Adrenal gland (tissue), 19 donors: ENCODE measurements around the gene CPT1C. TPM values are rescaled to one million over a fixed set of nuclear protein-coding genes. Genes with fewer than 3 reads are reported as not detected.
A peak's percentile ranks its signal among the peaks of the same experiment; 100 is the strongest.

Source experiments
- DNase-seq, 7 donors: peaks; one replicate each; pipeline ENCODE4 v3.0.0-alpha.2; 2019 to 2020
- H3K27ac ChIP-seq, 5 donors: fragments of 200-600 bp; sonication (generic) in 4 of 5; 1 replicate in 3 of 5; 2 replicates in 2 of 5; pipeline versions ENCODE4 v1.5.1 to v1.8.0; 2016 to 2020; ENCODE audit warnings: mild to moderate bottlenecking in 1 of 5
- H3K27me3 ChIP-seq: fragments of 200-600 bp; 2 replicates; pipeline ENCODE4 v1.8.0; 2021
- H3K36me3 ChIP-seq, 2 donors: fragments of 200-600 bp; replicated peaks in 1 of 2; 1 replicate in 1 of 2; 2 replicates in 1 of 2; pipeline versions ENCODE4 v1.5.1 to v1.8.0; 2018 to 2022
- H3K4me1 ChIP-seq, 2 donors: fragments of 200-600 bp; replicated peaks in 1 of 2; 1 replicate in 1 of 2; 2 replicates in 1 of 2; pipeline versions ENCODE4 v1.5.1 to v1.8.0; 2018 to 2021
- H3K4me3 ChIP-seq, 4 donors: fragments of 200-600 bp; sonication (generic) in 3 of 4; one replicate each; pipeline ENCODE4 v1.5.1; 2016 to 2018
- H3K9me3 ChIP-seq, 3 donors: fragments of 200-600 bp; sonication (generic) in 1 of 3; replicated peaks in 1 of 3; 1 replicate in 2 of 3; 2 replicates in 1 of 3; pipeline versions ENCODE4 v1.5.1 to v1.8.0; 2016 to 2021
- POLR2A ChIP-seq, 2 donors: fragments of 450-650 bp; IDR thresholded peaks; one replicate each; pipeline ENCODE4 v1.6.1; 2017; ENCODE audit warnings: antibody characterized with exemption in 2 of 2, mild to moderate bottlenecking in 2 of 2, moderate library complexity in 1 of 2
- WGBS, 4 donors: extraction: QIAGEN DNeasy Blood & Tissue Kit in 2 of 4; methylation state at CpG; one replicate each; pipeline versions ENCODE4 v1.1.5 to v1.1.7; 2013 to 2017; 5-methylcytosine and 5-hydroxymethylcytosine counted together
- intact Hi-C, 2 donors: fragments of 100-400 bp; cut with DNase I; formaldehyde crosslinking; loops; one replicate each; pipeline versions ENCODE4 v1.14.1 to v1.15.0; 2022 to 2023
- long read RNA-seq, 10 donors: library from polyadenylated mRNA in 3 of 10; unstranded in 2 of 10; stranded (forward) in 1 of 10; transcript quantifications; one replicate each; pipeline ENCODE4 v2.0.0 and lab custom pipeline, GENCODE V29; 2021 to 2026
- polyA plus RNA-seq, 3 donors: library from polyadenylated mRNA; stranded (reverse); fragments of 200-250 nt in 2 of 3; fragments of 350-450 nt in 1 of 3; fragmentation: Illumina TruSeq in 1 of 3; extraction: RNeasy Lipid Tissue Mini Kit (QIAGEN cat#74804) in 1 of 3; gene quantifications; one replicate each; pipeline ENCODE4 v1.2.3, GENCODE V29; 2013 to 2014
- total RNA-seq, 9 donors: library from RNA; depleted of rRNA in 4 of 9; stranded (reverse); fragments of >200 nt in 4 of 9; fragments of 120-200 nt in 1 of 9; fragmentation: NEBNext Ultra II Directional in 1 of 9; extraction: Animal tissue kit (Norgen Biotek cat#: 25700) in 1 of 9; gene quantifications; one replicate each; pipeline versions ENCODE4 v1.1.0 to v1.2.4, GENCODE V29; 2013 to 2023
- TF ChIP-seq, protein P1 (sequence below), 6 experiments: fragments of 450-650 bp in 4 of 6; fragments of 200-600 bp in 2 of 6; sonication (generic) in 1 of 6; IDR thresholded peaks; 1 replicate in 5 of 6; 2 replicates in 1 of 6; pipeline versions ENCODE4 v1.5.1 to v1.8.0; 2016 to 2021; ENCODE audit warnings: antibody characterized with exemption in 6 of 6, mild to moderate bottlenecking in 2 of 6, moderate library complexity in 1 of 6
- donor health status: healthy with polysubstance abuse.
- donor health status: Bipolar disorder and iron deficiency.
- donor health status: DM: yes; HTN: yes; CAD: no.
- donor health status: DM: no; HTN: no; CAD: no.
- donor health status: DM: no; HTN: no; CAD: no.
- donor health status: DM: yes; HTN: yes; CAD: no.

CPT1C gene
- total RNA-seq (1 to 10 TPM in 8 of 9 donors, not detected in 1; 2.4 to 9.4 (median 4.6) TPM), polyA plus RNA-seq (10 to 100 TPM in 2 of 3 donors, 1 to 10 TPM in 1; 5.8 to 55.7 (median 14.1) TPM)
- long read RNA-seq, donor 1, result 0 reads
- long read RNA-seq, donor 2, result 0 reads
- long read RNA-seq, donor 3, result 0 reads
- long read RNA-seq, donor 4, result 0 reads
- long read RNA-seq, donor 5, partial matches to known transcripts, result 0 of 2 reads
- long read RNA-seq, donor 5, other reads (novel, unspliced or antisense), result 0 of 2 reads
- long read RNA-seq, donor 6, partial matches to known transcripts, result 3 of 6 reads
- long read RNA-seq, donor 6, other reads (novel, unspliced or antisense), result 0 of 6 reads
- long read RNA-seq, donor 7, result 0 reads
- long read RNA-seq, donor 8, result 0 reads
- long read RNA-seq, donor 9, result 0 reads
- long read RNA-seq, donor 10, partial matches to known transcripts, result 0 of 2 reads
- long read RNA-seq, donor 10, other reads (novel, unspliced or antisense), result 0 of 2 reads

GRCh38 chr19:49690656-49691242 is at the start of gene CPT1C:
TSS of gene CPT1C (plus strand) at chr19:49691116. CDS start at chr19:49692253, 1,137 bp downstream.
- WGBS, 4 donors, result 1 to 3% (median 2%) methylated on average over 37 to 38 of the region's 38 CpGs
- H3K9me3 ChIP-seq, result no peaks in the 10 kb centered on the region
- DNase-seq, result peak; percentile 74 to 93 (median 81)
- peak within 1 kb of the TSS in 1 of 5 donors; percentile 48 for H3K27ac ChIP-seq
- H3K27me3 ChIP-seq, result no peaks in the 10 kb centered on the region
- intact Hi-C loops, result no loop called here
- peaks cover 3 to 25% of the 10 kb centered on the region in 2 donors for H3K4me1 ChIP-seq
- H3K36me3 ChIP-seq, result peaks cover 0 to 8% of the 10 kb centered on the region in 2 donors
- TF ChIP-seq, protein P1, sequence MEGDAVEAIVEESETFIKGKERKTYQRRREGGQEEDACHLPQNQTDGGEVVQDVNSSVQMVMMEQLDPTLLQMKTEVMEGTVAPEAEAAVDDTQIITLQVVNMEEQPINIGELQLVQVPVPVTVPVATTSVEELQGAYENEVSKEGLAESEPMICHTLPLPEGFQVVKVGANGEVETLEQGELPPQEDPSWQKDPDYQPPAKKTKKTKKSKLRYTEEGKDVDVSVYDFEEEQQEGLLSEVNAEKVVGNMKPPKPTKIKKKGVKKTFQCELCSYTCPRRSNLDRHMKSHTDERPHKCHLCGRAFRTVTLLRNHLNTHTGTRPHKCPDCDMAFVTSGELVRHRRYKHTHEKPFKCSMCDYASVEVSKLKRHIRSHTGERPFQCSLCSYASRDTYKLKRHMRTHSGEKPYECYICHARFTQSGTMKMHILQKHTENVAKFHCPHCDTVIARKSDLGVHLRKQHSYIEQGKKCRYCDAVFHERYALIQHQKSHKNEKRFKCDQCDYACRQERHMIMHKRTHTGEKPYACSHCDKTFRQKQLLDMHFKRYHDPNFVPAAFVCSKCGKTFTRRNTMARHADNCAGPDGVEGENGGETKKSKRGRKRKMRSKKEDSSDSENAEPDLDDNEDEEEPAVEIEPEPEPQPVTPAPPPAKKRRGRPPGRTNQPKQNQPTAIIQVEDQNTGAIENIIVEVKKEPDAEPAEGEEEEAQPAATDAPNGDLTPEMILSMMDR (IDR thresholded peaks at IDR 0.05), result no peak
- TF ChIP-seq POLR2A (IDR thresholded peaks at IDR 0.05), result peak; percentile 36 to 67
- peak within 1 kb of the TSS in 2 of 4 donors; percentile 37 to 57 for H3K4me3 ChIP-seq

DNA sequence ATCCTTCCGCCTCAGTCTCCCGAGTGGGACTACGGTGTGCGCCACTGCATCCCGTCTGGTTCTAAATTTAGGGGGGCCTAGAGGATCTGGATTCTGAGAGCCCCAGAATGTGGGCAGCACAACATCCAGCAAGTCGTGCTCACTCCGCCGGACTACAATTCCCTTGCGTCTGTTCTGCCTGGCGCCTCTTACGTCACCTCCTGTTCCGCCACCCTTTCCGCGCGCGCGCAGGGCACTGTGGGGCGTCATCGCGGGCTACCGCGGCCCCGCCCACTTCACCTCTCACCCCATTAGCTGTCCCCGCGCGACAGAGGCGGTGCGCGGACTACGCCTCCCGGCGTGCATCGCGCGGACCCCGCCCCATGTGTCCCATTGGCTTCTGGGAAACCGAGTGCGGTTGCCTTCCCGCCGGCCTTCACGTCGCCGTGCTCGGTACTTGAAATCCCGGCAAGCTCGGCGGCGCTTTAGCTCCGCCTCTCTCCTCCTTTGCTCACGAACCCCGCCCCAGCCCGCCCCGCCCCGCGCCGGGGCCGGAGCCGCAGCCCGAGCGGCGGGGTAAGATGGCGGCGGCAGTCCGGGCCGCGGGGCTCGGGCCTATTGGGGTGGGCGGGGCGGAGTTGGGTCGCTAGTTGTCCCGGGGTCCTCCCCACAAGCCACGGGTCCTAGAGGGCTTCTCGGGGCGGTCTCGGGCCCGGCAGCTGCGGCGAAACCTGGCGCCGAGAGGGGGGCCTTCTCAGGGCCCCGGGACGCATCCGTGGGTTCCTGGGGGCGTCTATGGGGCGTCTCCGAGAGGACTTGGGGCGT is 49.0 kb upstream of the CPT1C start, which contains the start of gene SCAF1:
Gene SCAF1, plus strand, starts transcription at position 522 of the 804 bp plus-strand sequence. CDS start 2,818 bp downstream, outside the sequence.
- H3K4me1 ChIP-seq, result peaks cover 29 to 50% of the 10 kb centered on the region in 2 donors
- 0 to 3% (median 0%) methylated on average over 15 to 87 of the region's 87 CpGs for WGBS, 4 donors
- H3K27ac ChIP-seq, result peak within 1 kb of the TSS; percentile 93 to 100 (median 97)
- TF ChIP-seq POLR2A (IDR thresholded peaks at IDR 0.05), result peak; percentile 84 to 97
- TF ChIP-seq, protein P1 (IDR thresholded peaks at IDR 0.05), result no peak
- H3K9me3 ChIP-seq, result no peaks in the 10 kb centered on the region
- intact Hi-C loops, result no loop called here
- H3K4me3 ChIP-seq, result peak within 1 kb of the TSS; percentile 37 to 93 (median 72)
- no peaks in the 10 kb centered on the region for H3K27me3 ChIP-seq
- peak; percentile 99 to 100 (median 99) for DNase-seq
- peaks cover 0 to 16% of the 10 kb centered on the region in 2 donors for H3K36me3 ChIP-seq

DNA sequence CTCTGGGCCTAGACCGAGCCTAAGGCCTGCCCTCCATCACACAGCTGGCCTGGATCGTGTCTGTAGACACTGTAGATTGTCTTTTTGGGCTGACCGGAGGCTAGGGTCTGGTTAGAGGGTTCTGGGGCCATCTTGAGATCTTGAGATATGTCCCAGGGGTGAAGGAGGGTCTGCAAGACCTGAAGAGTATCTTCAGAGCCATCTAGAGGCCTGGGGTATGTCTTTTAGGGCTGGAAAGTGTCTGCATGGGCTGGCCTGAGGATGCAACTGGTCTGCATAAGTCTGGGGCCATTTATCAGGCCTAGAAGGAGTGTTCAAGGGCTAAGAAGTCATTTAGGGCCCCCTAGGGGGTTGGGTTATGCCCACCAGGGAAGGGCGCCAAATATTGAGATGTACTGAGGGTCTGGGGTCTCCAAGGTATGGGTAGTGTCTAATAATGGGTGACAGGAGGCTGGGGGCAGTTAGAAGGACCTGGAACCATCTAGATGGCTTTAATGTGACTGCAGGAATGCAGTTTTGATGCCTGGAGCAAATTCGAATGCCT is 48.4 kb upstream of the CPT1C start:
- H3K9me3 ChIP-seq, result no peaks in the 10 kb centered on the region
- WGBS, 4 donors, result 4 to 10% (median 9%) methylated on average over 4 to 5 of the region's 5 CpGs
- no peak for TF ChIP-seq POLR2A (IDR thresholded peaks at IDR 0.05)
- TF ChIP-seq, protein P1 (IDR thresholded peaks at IDR 0.05), result no peak
- DNase-seq, result no peak
- peaks cover 29 to 50% of the 10 kb centered on the region in 2 donors for H3K4me1 ChIP-seq
- H3K27me3 ChIP-seq, result no peaks in the 10 kb centered on the region
- H3K27ac ChIP-seq, result peak overlapping the region in 4 of 5 donors; percentile 76 to 99 (median 86)
- peak overlapping the region; percentile 37 to 93 (median 72) for H3K4me3 ChIP-seq
- intact Hi-C loops, result no loop called here
- H3K36me3 ChIP-seq, result peaks cover 0 to 22% of the 10 kb centered on the region in 2 donors
